HepG2 (cell line): ENCODE results near the gene CAPN11. TPM values are rescaled to one million over a fixed set of nuclear protein-coding genes. Genes with fewer than 3 reads are reported as not detected.

Experiments
- CENPT ChIP-seq: sonication (generic); formaldehyde crosslinking; IDR thresholded peaks from 2 replicates; pipeline ENCODE4 v1.8.0; 2022; ENCODE audit warnings: low read depth, mild to moderate bottlenecking, moderate library complexity, missing genetic modification reagents
- LCORL ChIP-seq, 2 experiments: fragments of 450-650 bp in 1 of 2; sonication (generic) in 1 of 2; formaldehyde crosslinking in 1 of 2; IDR thresholded peaks; 2 replicates each; pipeline versions ENCODE4 v1.5.0 to v1.6.1; 2017 to 2020; ENCODE audit warnings: antibody characterized with exemption in 1 of 2, missing genetic modification reagents in 1 of 2
- MATR3 ChIP-seq: sonication (generic); formaldehyde crosslinking; IDR thresholded peaks from 2 replicates; pipeline ENCODE4 v1.4.0; 2020; ENCODE audit warnings: missing genetic modification reagents
- REPIN1 ChIP-seq: sonication (generic); formaldehyde crosslinking; IDR thresholded peaks from 2 replicates; pipeline ENCODE4 v1.8.0; 2022; ENCODE audit warnings: missing genetic modification reagents, low read depth, mild to moderate bottlenecking, borderline replicate concordance
- ZNF468 ChIP-seq: sonication (generic); formaldehyde crosslinking; IDR thresholded peaks from 2 replicates; pipeline ENCODE4 v1.8.0; 2022; ENCODE audit warnings: mild to moderate bottlenecking, moderate library complexity, missing genetic modification reagents
- ZZZ3 ChIP-seq: sonication (generic); formaldehyde crosslinking; IDR thresholded peaks from 2 replicates; pipeline ENCODE4 v1.4.0; 2020; ENCODE audit warnings: missing genetic modification reagents, mild to moderate bottlenecking, borderline replicate concordance
- polyA plus RNA-seq, 8 experiments: library from polyadenylated mRNA; depleted of rRNA in 3 of 8; stranded (reverse) in 7 of 8; unstranded in 1 of 8; fragments of >200 nt; fragmentation: Illumina TruSeq in 4 of 8; extraction: Trizol in 4 of 8; gene quantifications; 2 replicates each; pipeline versions ENCODE4 v1.2.1 to v1.2.3, GENCODE V29; 2011 to 2016; ENCODE audit warnings: low read depth in 4 of 8, missing spikeins in 1 of 8, mixed read lengths in 1 of 8; ENCODE audit not compliant: insufficient read depth in 1 of 8
- total RNA-seq, 5 experiments: library from RNA; depleted of rRNA; stranded (reverse); fragments of >200 nt; fragmentation: Illumina TruSeq; extraction: Trizol; gene quantifications; 2 replicates each; pipeline ENCODE4 v1.2.3, GENCODE V29; 2016; ENCODE audit warnings: low read depth in 1 of 5
- TF ChIP-seq, protein P1 (sequence below): IDR thresholded peaks from 2 replicates; pipeline ENCODE4 v1.6.1; 2016; ENCODE audit warnings: missing compliant biosample characterization, missing genetic modification reagents, borderline replicate concordance
- TF ChIP-seq, protein P2 (sequence below): sonication (generic); formaldehyde crosslinking; IDR thresholded peaks from 2 replicates; pipeline ENCODE4 v1.4.0; 2020; ENCODE audit warnings: missing genetic modification reagents, mild to moderate bottlenecking, borderline replicate concordance
- TF ChIP-seq, protein P3 (sequence below): sonication (generic); formaldehyde crosslinking; IDR thresholded peaks from 2 replicates; pipeline ENCODE4 v1.4.0; 2020; ENCODE audit warnings: mild to moderate bottlenecking, missing genetic modification reagents
- TF ChIP-seq, protein P4 (sequence below): sonication (generic); formaldehyde crosslinking; IDR thresholded peaks from 2 replicates; pipeline ENCODE4 v1.5.1; 2020; ENCODE audit warnings: mild to moderate bottlenecking, missing genetic modification reagents, moderate library complexity
- TF ChIP-seq, protein P5 (sequence below): sonication (generic); formaldehyde crosslinking; IDR thresholded peaks from 2 replicates; pipeline ENCODE4 v1.4.0; 2020; ENCODE audit warnings: mild to moderate bottlenecking, missing genetic modification reagents
- TF ChIP-seq, protein P6 (sequence below): sonication (generic); formaldehyde crosslinking; IDR thresholded peaks from 2 replicates; pipeline ENCODE4 v1.4.0; 2020; ENCODE audit warnings: missing genetic modification reagents
- TF ChIP-seq, protein P7 (sequence below): sonication (generic); formaldehyde crosslinking; IDR thresholded peaks from 2 replicates; pipeline ENCODE4 v1.4.0; 2020; ENCODE audit warnings: missing genetic modification reagents

CAPN11 gene
- total and polyA plus RNA-seq, 2 of the 13 experiments (the other 11 are each of a cell fraction or from before 2014, with no cell fraction given): 0.07 to 0.11 TPM

DNA sequence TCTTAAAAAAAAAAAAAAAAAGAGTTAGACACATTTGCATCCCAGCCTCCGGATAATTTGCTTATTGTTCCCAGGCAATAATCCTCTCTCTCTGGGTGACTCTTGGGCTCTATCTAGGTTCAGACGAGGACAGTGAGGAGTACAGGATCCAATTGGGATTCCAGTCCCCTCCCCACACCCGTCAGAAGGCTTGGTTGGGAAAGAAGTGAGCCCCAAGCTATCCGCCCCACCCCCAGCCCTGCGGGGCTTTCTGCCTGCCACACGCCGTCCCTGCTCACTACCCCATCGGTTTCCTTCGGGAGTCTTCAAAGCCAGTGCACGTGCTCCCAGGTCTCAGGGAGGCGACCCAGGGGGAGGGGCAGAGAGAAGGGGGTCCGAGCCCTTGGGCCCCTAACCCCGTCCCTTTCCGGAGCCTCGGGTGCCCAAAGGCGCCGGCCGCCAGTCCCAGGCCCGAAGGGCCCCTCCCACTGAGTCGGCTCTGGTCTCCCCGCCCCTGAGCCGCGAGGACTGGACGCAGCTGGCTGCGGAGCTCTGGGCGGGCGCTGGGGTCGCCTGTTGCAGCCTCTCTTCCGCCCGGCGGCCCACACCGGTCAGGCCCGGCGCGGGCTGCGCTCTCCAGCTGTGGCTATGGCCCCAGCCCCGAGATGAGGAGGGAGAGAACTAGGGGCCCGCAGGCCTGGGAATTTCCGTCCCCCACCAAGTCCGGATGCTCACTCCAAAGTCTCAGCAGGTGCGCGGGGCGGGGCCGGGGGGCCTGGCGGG lies 60.6 kb downstream of the CAPN11 start (continued):
- TF ChIP-seq CENPT (no peak), REPIN1 (peak; percentile 50; the same call in 1 of the 2 replicates), ZNF468 (0 out of 2 replicates have a peak, but pooled peaks have one; percentile 36), MATR3 (CRISPR knock-in tag) (0 out of 2 replicates have a peak, but pooled peaks have one; percentile 60), ZZZ3 (CRISPR knock-in tag) (no peak; the same call in 1 of the 2 replicates), LCORL (IDR thresholded peaks at IDR 0.05) (no peak), LCORL (CRISPR knock-in tag; IDR thresholded peaks at IDR 0.05) (peak; percentile 72; the same call in 1 of the 2 replicates)
- TF ChIP-seq, protein P1, sequence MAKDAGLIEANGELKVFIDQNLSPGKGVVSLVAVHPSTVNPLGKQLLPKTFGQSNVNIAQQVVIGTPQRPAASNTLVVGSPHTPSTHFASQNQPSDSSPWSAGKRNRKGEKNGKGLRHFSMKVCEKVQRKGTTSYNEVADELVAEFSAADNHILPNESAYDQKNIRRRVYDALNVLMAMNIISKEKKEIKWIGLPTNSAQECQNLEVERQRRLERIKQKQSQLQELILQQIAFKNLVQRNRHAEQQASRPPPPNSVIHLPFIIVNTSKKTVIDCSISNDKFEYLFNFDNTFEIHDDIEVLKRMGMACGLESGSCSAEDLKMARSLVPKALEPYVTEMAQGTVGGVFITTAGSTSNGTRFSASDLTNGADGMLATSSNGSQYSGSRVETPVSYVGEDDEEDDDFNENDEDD: peak; percentile 78; the same call in 1 of the 2 replicates
- TF ChIP-seq, protein P2, sequence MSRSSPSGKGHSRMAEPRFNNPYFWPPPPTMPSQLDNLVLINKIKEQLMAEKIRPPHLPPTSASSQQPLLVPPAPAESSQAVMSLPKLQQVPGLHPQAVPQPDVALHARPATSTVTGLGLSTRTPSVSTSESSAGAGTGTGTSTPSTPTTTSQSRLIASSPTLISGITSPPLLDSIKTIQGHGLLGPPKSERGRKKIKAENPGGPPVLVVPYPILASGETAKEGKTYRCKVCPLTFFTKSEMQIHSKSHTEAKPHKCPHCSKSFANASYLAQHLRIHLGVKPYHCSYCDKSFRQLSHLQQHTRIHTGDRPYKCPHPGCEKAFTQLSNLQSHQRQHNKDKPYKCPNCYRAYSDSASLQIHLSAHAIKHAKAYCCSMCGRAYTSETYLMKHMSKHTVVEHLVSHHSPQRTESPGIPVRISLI (CRISPR knock-in tag): peak; percentile 74; the same call in 1 of the 2 replicates
- TF ChIP-seq, protein P3, sequence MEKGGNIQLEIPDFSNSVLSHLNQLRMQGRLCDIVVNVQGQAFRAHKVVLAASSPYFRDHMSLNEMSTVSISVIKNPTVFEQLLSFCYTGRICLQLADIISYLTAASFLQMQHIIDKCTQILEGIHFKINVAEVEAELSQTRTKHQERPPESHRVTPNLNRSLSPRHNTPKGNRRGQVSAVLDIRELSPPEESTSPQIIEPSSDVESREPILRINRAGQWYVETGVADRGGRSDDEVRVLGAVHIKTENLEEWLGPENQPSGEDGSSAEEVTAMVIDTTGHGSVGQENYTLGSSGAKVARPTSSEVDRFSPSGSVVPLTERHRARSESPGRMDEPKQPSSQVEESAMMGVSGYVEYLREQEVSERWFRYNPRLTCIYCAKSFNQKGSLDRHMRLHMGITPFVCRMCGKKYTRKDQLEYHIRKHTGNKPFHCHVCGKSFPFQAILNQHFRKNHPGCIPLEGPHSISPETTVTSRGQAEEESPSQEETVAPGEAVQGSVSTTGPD: no peak
- TF ChIP-seq, protein P4, sequence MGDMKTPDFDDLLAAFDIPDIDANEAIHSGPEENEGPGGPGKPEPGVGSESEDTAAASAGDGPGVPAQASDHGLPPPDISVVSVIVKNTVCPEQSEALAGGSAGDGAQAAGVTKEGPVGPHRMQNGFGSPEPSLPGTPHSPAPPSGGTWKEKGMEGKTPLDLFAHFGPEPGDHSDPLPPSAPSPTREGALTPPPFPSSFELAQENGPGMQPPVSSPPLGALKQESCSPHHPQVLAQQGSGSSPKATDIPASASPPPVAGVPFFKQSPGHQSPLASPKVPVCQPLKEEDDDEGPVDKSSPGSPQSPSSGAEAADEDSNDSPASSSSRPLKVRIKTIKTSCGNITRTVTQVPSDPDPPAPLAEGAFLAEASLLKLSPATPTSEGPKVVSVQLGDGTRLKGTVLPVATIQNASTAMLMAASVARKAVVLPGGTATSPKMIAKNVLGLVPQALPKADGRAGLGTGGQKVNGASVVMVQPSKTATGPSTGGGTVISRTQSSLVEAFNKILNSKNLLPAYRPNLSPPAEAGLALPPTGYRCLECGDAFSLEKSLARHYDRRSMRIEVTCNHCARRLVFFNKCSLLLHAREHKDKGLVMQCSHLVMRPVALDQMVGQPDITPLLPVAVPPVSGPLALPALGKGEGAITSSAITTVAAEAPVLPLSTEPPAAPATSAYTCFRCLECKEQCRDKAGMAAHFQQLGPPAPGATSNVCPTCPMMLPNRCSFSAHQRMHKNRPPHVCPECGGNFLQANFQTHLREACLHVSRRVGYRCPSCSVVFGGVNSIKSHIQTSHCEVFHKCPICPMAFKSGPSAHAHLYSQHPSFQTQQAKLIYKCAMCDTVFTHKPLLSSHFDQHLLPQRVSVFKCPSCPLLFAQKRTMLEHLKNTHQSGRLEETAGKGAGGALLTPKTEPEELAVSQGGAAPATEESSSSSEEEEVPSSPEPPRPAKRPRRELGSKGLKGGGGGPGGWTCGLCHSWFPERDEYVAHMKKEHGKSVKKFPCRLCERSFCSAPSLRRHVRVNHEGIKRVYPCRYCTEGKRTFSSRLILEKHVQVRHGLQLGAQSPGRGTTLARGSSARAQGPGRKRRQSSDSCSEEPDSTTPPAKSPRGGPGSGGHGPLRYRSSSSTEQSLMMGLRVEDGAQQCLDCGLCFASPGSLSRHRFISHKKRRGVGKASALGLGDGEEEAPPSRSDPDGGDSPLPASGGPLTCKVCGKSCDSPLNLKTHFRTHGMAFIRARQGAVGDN (CRISPR knock-in tag): peak; percentile 96
- TF ChIP-seq, protein P5, sequence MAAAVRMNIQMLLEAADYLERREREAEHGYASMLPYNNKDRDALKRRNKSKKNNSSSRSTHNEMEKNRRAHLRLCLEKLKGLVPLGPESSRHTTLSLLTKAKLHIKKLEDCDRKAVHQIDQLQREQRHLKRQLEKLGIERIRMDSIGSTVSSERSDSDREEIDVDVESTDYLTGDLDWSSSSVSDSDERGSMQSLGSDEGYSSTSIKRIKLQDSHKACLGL (CRISPR knock-in tag): peak; percentile 72; the same call in 1 of the 2 replicates
- TF ChIP-seq, protein P6, sequence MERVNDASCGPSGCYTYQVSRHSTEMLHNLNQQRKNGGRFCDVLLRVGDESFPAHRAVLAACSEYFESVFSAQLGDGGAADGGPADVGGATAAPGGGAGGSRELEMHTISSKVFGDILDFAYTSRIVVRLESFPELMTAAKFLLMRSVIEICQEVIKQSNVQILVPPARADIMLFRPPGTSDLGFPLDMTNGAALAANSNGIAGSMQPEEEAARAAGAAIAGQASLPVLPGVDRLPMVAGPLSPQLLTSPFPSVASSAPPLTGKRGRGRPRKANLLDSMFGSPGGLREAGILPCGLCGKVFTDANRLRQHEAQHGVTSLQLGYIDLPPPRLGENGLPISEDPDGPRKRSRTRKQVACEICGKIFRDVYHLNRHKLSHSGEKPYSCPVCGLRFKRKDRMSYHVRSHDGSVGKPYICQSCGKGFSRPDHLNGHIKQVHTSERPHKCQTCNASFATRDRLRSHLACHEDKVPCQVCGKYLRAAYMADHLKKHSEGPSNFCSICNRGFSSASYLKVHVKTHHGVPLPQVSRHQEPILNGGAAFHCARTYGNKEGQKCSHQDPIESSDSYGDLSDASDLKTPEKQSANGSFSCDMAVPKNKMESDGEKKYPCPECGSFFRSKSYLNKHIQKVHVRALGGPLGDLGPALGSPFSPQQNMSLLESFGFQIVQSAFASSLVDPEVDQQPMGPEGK (CRISPR knock-in tag): peak; percentile 77
- TF ChIP-seq, protein P7, sequence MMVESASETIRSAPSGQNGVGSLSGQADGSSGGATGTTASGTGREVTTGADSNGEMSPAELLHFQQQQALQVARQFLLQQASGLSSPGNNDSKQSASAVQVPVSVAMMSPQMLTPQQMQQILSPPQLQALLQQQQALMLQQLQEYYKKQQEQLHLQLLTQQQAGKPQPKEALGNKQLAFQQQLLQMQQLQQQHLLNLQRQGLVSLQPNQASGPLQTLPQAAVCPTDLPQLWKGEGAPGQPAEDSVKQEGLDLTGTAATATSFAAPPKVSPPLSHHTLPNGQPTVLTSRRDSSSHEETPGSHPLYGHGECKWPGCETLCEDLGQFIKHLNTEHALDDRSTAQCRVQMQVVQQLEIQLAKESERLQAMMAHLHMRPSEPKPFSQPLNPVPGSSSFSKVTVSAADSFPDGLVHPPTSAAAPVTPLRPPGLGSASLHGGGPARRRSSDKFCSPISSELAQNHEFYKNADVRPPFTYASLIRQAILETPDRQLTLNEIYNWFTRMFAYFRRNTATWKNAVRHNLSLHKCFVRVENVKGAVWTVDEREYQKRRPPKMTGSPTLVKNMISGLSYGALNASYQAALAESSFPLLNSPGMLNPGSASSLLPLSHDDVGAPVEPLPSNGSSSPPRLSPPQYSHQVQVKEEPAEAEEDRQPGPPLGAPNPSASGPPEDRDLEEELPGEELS (CRISPR knock-in tag): peak; percentile 52; the same call in 1 of the 2 replicates
